ENCODE measurements around the gene MYRIP. TPM values are rescaled to one million over a fixed set of nuclear protein-coding genes. Genes with fewer than 3 reads are reported as not detected.
"Not testable (repeated sequence)": the region's sequence is repeated elsewhere in the genome, so short reads cannot be mapped to it uniquely, and the experiment has no call there.

The MYRIP gene
- total RNA-seq = not detected

- Mint-ChIP-seq H3K9me3 (no peaks in the 10 kb centered on the region), H3K27me3 (peaks cover 64% of the 10 kb centered on the region), H3K4me1 (peaks cover 17% of the 10 kb centered on the region), H3K27ac (peak within 1 kb of the TSS; percentile 32), H3K4me3 (peak within 1 kb of the TSS; percentile 57), H3K36me3 (ENCODE audit: low read depth) (no peaks in the 10 kb centered on the region)
- ChIA-PET POLR2A (no interaction called here), CTCF (interaction anchor here (1.0 kb wide), 1 partner anchor 17 kb away, joined by 3 read pairs; no protein-coding TSS in a partner anchor)
- no peak for DNase-seq
Measured at GRCh38 chr3:39809181-39809994, at the start of gene MYRIP. Gene MYRIP, plus strand, starts transcription at chr3:39809609. Its CDS starts 91,208 bp downstream, at chr3:39900817.

- no peaks in the 10 kb centered on the region for H3K36me3 Mint-ChIP-seq (ENCODE audit: low read depth)
- no peak overlapping the region for H3K27ac Mint-ChIP-seq
- H3K27me3 Mint-ChIP-seq = peaks cover 15% of the 10 kb centered on the region
- POLR2A ChIA-PET = no interaction called here
- CTCF ChIA-PET = no interaction called here
- DNase-seq = no peak
- no peak overlapping the region for H3K4me3 Mint-ChIP-seq
- no peaks in the 10 kb centered on the region for H3K9me3 Mint-ChIP-seq
- no peaks in the 10 kb centered on the region for H3K4me1 Mint-ChIP-seq
Measured at GRCh38 chr3:39760325-39760724, 49.1 kb upstream of the MYRIP start.

GRCh38 chr3:39762537-39763070 lies 46.8 kb upstream of the MYRIP start:
- no peaks in the 10 kb centered on the region for H3K36me3 Mint-ChIP-seq (ENCODE audit: low read depth)
- no peak overlapping the region for H3K4me3 Mint-ChIP-seq
- POLR2A ChIA-PET = no interaction called here
- no peak overlapping the region for H3K27ac Mint-ChIP-seq
- CTCF ChIA-PET = no interaction called here
- no peak for DNase-seq
- H3K27me3 Mint-ChIP-seq = peaks cover 15% of the 10 kb centered on the region
- H3K9me3 Mint-ChIP-seq = no peaks in the 10 kb centered on the region
- no peaks in the 10 kb centered on the region for H3K4me1 Mint-ChIP-seq

GRCh38 chr3:39763390-39763789 lies 46.0 kb upstream of the MYRIP start:
- ChIA-PET POLR2A (no interaction called here), CTCF (no interaction called here)
- Mint-ChIP-seq H3K4me1 (no peaks in the 10 kb centered on the region), H3K9me3 (no peaks in the 10 kb centered on the region), H3K27me3 (peaks cover 15% of the 10 kb centered on the region), H3K4me3 (no peak overlapping the region), H3K36me3 (ENCODE audit: low read depth) (no peaks in the 10 kb centered on the region), H3K27ac (no peak overlapping the region)
- DNase-seq = no peak

- no peaks in the 10 kb centered on the region for H3K4me1 Mint-ChIP-seq
- H3K27ac Mint-ChIP-seq = no peak overlapping the region
- CTCF ChIA-PET = no interaction called here
Measured at GRCh38 chr3:39765575-39765974, 43.8 kb upstream of the MYRIP start.

GRCh38 chr3:39766433-39766832 lies 43.0 kb upstream of the MYRIP start:
- POLR2A ChIA-PET = no interaction called here
- no peak overlapping the region for H3K27ac Mint-ChIP-seq
- DNase-seq = no peak
- H3K36me3 Mint-ChIP-seq (ENCODE audit: low read depth) = no peaks in the 10 kb centered on the region
- H3K27me3 Mint-ChIP-seq = peaks cover 9% of the 10 kb centered on the region
- no peaks in the 10 kb centered on the region for H3K4me1 Mint-ChIP-seq
- no peak overlapping the region for H3K4me3 Mint-ChIP-seq
- H3K9me3 Mint-ChIP-seq = no peaks in the 10 kb centered on the region
- CTCF ChIA-PET = interaction anchor here (1.2 kb wide), 1 partner anchor 11 kb away, joined by 3 read pairs; no protein-coding TSS in a partner anchor

More at GRCh38 chr3:39765575-39765974, 43.8 kb upstream of the MYRIP start:
- H3K36me3 Mint-ChIP-seq (ENCODE audit: low read depth) = no peaks in the 10 kb centered on the region
- H3K27me3 Mint-ChIP-seq = peaks cover 9% of the 10 kb centered on the region
- no peak overlapping the region for H3K4me3 Mint-ChIP-seq
- POLR2A ChIA-PET = no interaction called here
- H3K9me3 Mint-ChIP-seq = no peaks in the 10 kb centered on the region
- no peak for DNase-seq

GRCh38 chr3:39766909-39767308 lies 42.5 kb upstream of the MYRIP start:
- H3K4me3 Mint-ChIP-seq; H3K9me3 Mint-ChIP-seq; H3K27ac Mint-ChIP-seq; DNase-seq; H3K27me3 Mint-ChIP-seq; POLR2A ChIA-PET; H3K4me1 Mint-ChIP-seq; H3K36me3 Mint-ChIP-seq (ENCODE audit: low read depth): not testable (repeated sequence)
- CTCF ChIA-PET = interaction anchor here (1.2 kb wide), 1 partner anchor 11 kb away, joined by 3 read pairs; no protein-coding TSS in a partner anchor

GRCh38 chr3:39778168-39778567 lies 31.2 kb upstream of the MYRIP start:
- H3K36me3 Mint-ChIP-seq (ENCODE audit: low read depth); H3K4me1 Mint-ChIP-seq; H3K27me3 Mint-ChIP-seq; H3K27ac Mint-ChIP-seq; DNase-seq; H3K4me3 Mint-ChIP-seq; POLR2A ChIA-PET; CTCF ChIA-PET; H3K9me3 Mint-ChIP-seq: not testable (repeated sequence)

- ChIA-PET CTCF (interaction anchor here (0.6 kb wide), 1 partner anchor 55 kb away, joined by 3 read pairs; no protein-coding TSS in a partner anchor), POLR2A (no interaction called here)
- Mint-ChIP-seq H3K27ac (no peak overlapping the region), H3K36me3 (ENCODE audit: low read depth) (no peaks in the 10 kb centered on the region), H3K27me3 (peaks cover 4% of the 10 kb centered on the region), H3K9me3 (no peaks in the 10 kb centered on the region), H3K4me1 (no peaks in the 10 kb centered on the region), H3K4me3 (no peak overlapping the region)
- DNase-seq = no peak
Measured at GRCh38 chr3:39779511-39780230, 29.7 kb upstream of the MYRIP start.

GRCh38 chr3:39780352-39780751 lies 29.1 kb upstream of the MYRIP start:
- Mint-ChIP-seq H3K36me3 (ENCODE audit: low read depth) (no peaks in the 10 kb centered on the region), H3K9me3 (no peaks in the 10 kb centered on the region), H3K4me1 (no peaks in the 10 kb centered on the region), H3K27me3 (peaks cover 4% of the 10 kb centered on the region), H3K27ac (no peak overlapping the region), H3K4me3 (no peak overlapping the region)
- POLR2A ChIA-PET = no interaction called here
- CTCF ChIA-PET = interaction anchor here (0.6 kb wide), 2 partner anchors 21 to 55 kb away, joined by 3 read pairs; no protein-coding TSS in a partner anchor
- DNase-seq = no peak

GRCh38 chr3:39781025-39781424 lies 28.4 kb upstream of the MYRIP start:
- H3K4me3 Mint-ChIP-seq = no peak overlapping the region
- H3K27ac Mint-ChIP-seq = no peak overlapping the region
- H3K36me3 Mint-ChIP-seq (ENCODE audit: low read depth) = no peaks in the 10 kb centered on the region
- H3K27me3 Mint-ChIP-seq = peaks cover 4% of the 10 kb centered on the region
- no peaks in the 10 kb centered on the region for H3K9me3 Mint-ChIP-seq
- ChIA-PET CTCF (no interaction called here), POLR2A (no interaction called here)
- no peaks in the 10 kb centered on the region for H3K4me1 Mint-ChIP-seq
- DNase-seq = no peak

GRCh38 chr3:39781632-39782031 lies 27.8 kb upstream of the MYRIP start:
- Mint-ChIP-seq H3K27ac (no peak overlapping the region), H3K4me1 (no peaks in the 10 kb centered on the region), H3K4me3 (no peak overlapping the region), H3K9me3 (no peaks in the 10 kb centered on the region), H3K27me3 (peaks cover 4% of the 10 kb centered on the region), H3K36me3 (ENCODE audit: low read depth) (no peaks in the 10 kb centered on the region)
- POLR2A ChIA-PET = no interaction called here
- CTCF ChIA-PET = no interaction called here
- no peak for DNase-seq

- Mint-ChIP-seq H3K27ac (no peak overlapping the region), H3K4me1 (no peaks in the 10 kb centered on the region), H3K4me3 (no peak overlapping the region), H3K27me3 (peaks cover 4% of the 10 kb centered on the region), H3K9me3 (no peaks in the 10 kb centered on the region), H3K36me3 (ENCODE audit: low read depth) (no peaks in the 10 kb centered on the region)
- ChIA-PET CTCF (no interaction called here), POLR2A (no interaction called here)
- DNase-seq = no peak
Measured at GRCh38 chr3:39783680-39784079, 25.7 kb upstream of the MYRIP start.

Data from activated CD4-positive, alpha-beta T cell treated with anti-CD3 and anti-CD28 coated beads, Interleukin-2, amount 10 ng/mL, durations not matched to agents 7 days and 5 days (primary cell).